Lung (tissue), 12 donors: ENCODE measurements around the gene GPC6. TPM values are rescaled to one million over a fixed set of nuclear protein-coding genes. Genes with fewer than 3 reads are reported as not detected.

Experiments
- ATAC-seq: fragments of 200-7000 bp; cut with Tn5 transposase; one replicate; pipeline ENCODE4 v1.9.1; 2020; ENCODE audit warnings: moderate number of reproducible peaks; ENCODE audit not compliant: insufficient read depth, low FRiP score
- DNase-seq, 3 donors: peaks; one replicate each; pipeline ENCODE4 v3.0.0-alpha.2; 2013 to 2017
- H3K27ac ChIP-seq, 2 donors: one replicate each; pipeline ENCODE4 v1.5.1; 2013; ENCODE audit warnings: mild to moderate bottlenecking in 2 of 2, moderate library complexity in 2 of 2, control low read depth in 1 of 2, inconsistent platforms in 1 of 2, low read depth in 1 of 2, low read length in 1 of 2
- H3K27me3 ChIP-seq, 3 donors: one replicate each; pipeline ENCODE4 v1.5.1; 2013; ENCODE audit warnings: low read length in 2 of 3; ENCODE audit not compliant: control insufficient read depth in 3 of 3, insufficient read depth in 3 of 3
- H3K36me3 ChIP-seq, 4 donors: one replicate each; pipeline ENCODE4 v1.5.1; 2013; ENCODE audit warnings: low read length in 4 of 4, mild to moderate bottlenecking in 1 of 4, moderate library complexity in 1 of 4; ENCODE audit not compliant: control insufficient read depth in 4 of 4, insufficient read depth in 4 of 4
- H3K4me1 ChIP-seq, 5 donors: one replicate each; pipeline ENCODE4 v1.5.1; 2013; ENCODE audit warnings: low read length in 5 of 5, mild to moderate bottlenecking in 2 of 5, moderate library complexity in 1 of 5; ENCODE audit not compliant: control insufficient read depth in 5 of 5, insufficient read depth in 5 of 5
- H3K4me3 ChIP-seq: one replicate; pipeline ENCODE4 v1.5.1; 2013; ENCODE audit warnings: mild to moderate bottlenecking, control low read depth, moderate library complexity
- H3K9ac ChIP-seq, 2 donors: one replicate each; pipeline ENCODE4 v1.5.1; 2013; ENCODE audit warnings: low read length in 2 of 2, control low read depth in 1 of 2; ENCODE audit not compliant: insufficient read depth in 1 of 2
- H3K9me3 ChIP-seq, 4 donors: one replicate each; pipeline ENCODE4 v1.5.1; 2013; ENCODE audit warnings: low read length in 3 of 4, mild to moderate bottlenecking in 1 of 4, moderate library complexity in 1 of 4; ENCODE audit not compliant: control insufficient read depth in 4 of 4, insufficient read depth in 3 of 4
- CTCF ChIP-seq: IDR thresholded peaks from 2 replicates; pipeline ENCODE4 v1.5.1; 2012; ENCODE audit warnings: mild to moderate bottlenecking; ENCODE audit errors: control extremely low read depth, extremely low read depth
- WGBS, 2 donors: extraction: QIAGEN DNeasy Blood & Tissue Kit; methylation state at CpG; one replicate each; pipeline ENCODE4 v1.1.7; 2013; 5-methylcytosine and 5-hydroxymethylcytosine counted together
- polyA plus RNA-seq, 2 donors: library from polyadenylated mRNA; stranded (reverse); fragments of 200-250 nt; gene quantifications; one replicate each; pipeline ENCODE4 v1.2.1, GENCODE V29; 2013
- total RNA-seq, 2 donors: library from RNA; depleted of rRNA in 1 of 2; stranded (reverse); fragments of >200 nt in 1 of 2; gene quantifications; one replicate each; pipeline ENCODE4 v1.2.1, GENCODE V29; 2014 to 2021
- donor health status: control.
- donor health status: control.
- donor health status: Bipolar disorder and iron deficiency.
- donor health status: healthy.
- donor health status: DM: yes; HTN: yes; CAD: no.

Gene GPC6
- total and polyA plus RNA-seq, 4 donors = 0.45 to 31.4 (median 4.8) TPM

- H3K27me3 ChIP-seq = no peaks in the 10 kb centered on the region
- no peak for TF ChIP-seq CTCF
- WGBS, 2 donors = 79 to 81% methylated on average over 3 of the region's 3 CpGs
- H3K9me3 ChIP-seq = no peaks in the 10 kb centered on the region
- H3K9ac ChIP-seq = no peak overlapping the region
- no peaks in the 10 kb centered on the region for H3K36me3 ChIP-seq
- no peak overlapping the region for H3K27ac ChIP-seq
- peaks cover 0 to 3% (median 0%) of the 10 kb centered on the region in 5 donors for H3K4me1 ChIP-seq
- no peak for ATAC-seq
- no peak overlapping the region for H3K4me3 ChIP-seq
- DNase-seq = no peak
Observed at GRCh38 chr13:93411186-93411680, 184.6 kb downstream of the GPC6 start.

- no peak overlapping the region for H3K4me3 ChIP-seq
- H3K9me3 ChIP-seq = no peaks in the 10 kb centered on the region
- H3K27me3 ChIP-seq = no peaks in the 10 kb centered on the region
- ATAC-seq (no peak), DNase-seq (no peak)
- no peaks in the 10 kb centered on the region for H3K36me3 ChIP-seq
- no peak overlapping the region for H3K9ac ChIP-seq
- no peak overlapping the region for H3K27ac ChIP-seq
- no peak for TF ChIP-seq CTCF
- peaks cover 0 to 3% (median 0%) of the 10 kb centered on the region in 5 donors for H3K4me1 ChIP-seq
Observed at GRCh38 chr13:93412676-93413075, 186.1 kb downstream of the GPC6 start.

GRCh38 chr13:93413972-93414717 lies 187.5 kb downstream of the GPC6 start:
- Histone ChIP-seq H3K4me3 (no peak overlapping the region), H3K36me3 (no peaks in the 10 kb centered on the region), H3K27ac (no peak overlapping the region), H3K9ac (no peak overlapping the region), H3K27me3 (no peaks in the 10 kb centered on the region), H3K9me3 (no peaks in the 10 kb centered on the region), H3K4me1 (peaks cover 0 to 3% (median 0%) of the 10 kb centered on the region in 5 donors)
- 54 to 65% methylated on average over 8 of the region's 8 CpGs for WGBS, 2 donors
- no peak for TF ChIP-seq CTCF
- DNase-seq (no peak), ATAC-seq (no peak)
